Keratinocyte (primary cell): ENCODE measurements around the gene SCAPER.

Source experiments
- EZH2 ChIP-seq: IDR thresholded peaks from one replicate; pipeline ENCODE4 v1.6.1; 2012; ENCODE audit warnings: inconsistent platforms, mild to moderate bottlenecking, low read length, moderate library complexity
- TF ChIP-seq, protein P1 (sequence below), 3 experiments: IDR thresholded peaks in 1 of 3; conservative IDR thresholded peaks in 1 of 3; optimal IDR thresholded peaks in 1 of 3; 2 replicates in 2 of 3; 3 replicates in 1 of 3; pipeline versions ENCODE3 to v1.5.1; 2011; ENCODE audit warnings: low read length in 3 of 3, mild to moderate bottlenecking in 3 of 3, moderate library complexity in 2 of 3, control low read depth in 1 of 3, inconsistent platforms in 1 of 3; ENCODE audit not compliant: insufficient read depth in 2 of 3; ENCODE audit errors: extremely low read depth in 1 of 3

DNA sequence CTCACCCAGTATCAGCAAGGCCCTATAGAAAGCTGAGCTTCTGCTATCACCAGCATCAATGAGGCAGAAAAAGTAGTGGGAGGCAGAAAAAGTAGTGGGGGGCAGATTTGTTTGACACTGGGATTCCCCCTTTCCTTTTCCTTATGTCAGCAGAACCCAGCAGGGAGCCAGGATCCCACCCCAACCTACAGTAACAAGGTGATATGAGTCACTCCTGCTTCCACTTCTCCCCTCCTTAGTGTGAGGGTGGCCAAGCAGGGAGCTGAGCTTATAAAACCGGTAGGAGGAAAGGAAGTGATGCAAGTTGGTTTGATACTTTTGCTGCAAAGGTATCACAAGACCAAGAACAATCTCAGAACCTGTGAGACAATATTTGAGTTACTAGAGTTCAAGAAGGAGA lies 128.7 kb downstream of the SCAPER start:
- TF ChIP-seq, protein P1, sequence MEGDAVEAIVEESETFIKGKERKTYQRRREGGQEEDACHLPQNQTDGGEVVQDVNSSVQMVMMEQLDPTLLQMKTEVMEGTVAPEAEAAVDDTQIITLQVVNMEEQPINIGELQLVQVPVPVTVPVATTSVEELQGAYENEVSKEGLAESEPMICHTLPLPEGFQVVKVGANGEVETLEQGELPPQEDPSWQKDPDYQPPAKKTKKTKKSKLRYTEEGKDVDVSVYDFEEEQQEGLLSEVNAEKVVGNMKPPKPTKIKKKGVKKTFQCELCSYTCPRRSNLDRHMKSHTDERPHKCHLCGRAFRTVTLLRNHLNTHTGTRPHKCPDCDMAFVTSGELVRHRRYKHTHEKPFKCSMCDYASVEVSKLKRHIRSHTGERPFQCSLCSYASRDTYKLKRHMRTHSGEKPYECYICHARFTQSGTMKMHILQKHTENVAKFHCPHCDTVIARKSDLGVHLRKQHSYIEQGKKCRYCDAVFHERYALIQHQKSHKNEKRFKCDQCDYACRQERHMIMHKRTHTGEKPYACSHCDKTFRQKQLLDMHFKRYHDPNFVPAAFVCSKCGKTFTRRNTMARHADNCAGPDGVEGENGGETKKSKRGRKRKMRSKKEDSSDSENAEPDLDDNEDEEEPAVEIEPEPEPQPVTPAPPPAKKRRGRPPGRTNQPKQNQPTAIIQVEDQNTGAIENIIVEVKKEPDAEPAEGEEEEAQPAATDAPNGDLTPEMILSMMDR (optimal IDR thresholded peaks at IDR 0.05 in 1 of 3, IDR thresholded peaks at IDR 0.05 in 1 of 3, conservative IDR thresholded peaks at IDR 0.05 in 1 of 3; ENCODE audit: extremely low read depth in 1 of 3, insufficient read depth in 2 of 3, low read length in 3 of 3), result no peak
- no peak for TF ChIP-seq EZH2
